MG63 (cell line): ENCODE measurements around the gene KLHDC2. TPM values are rescaled to one million over a fixed set of nuclear protein-coding genes. Genes with fewer than 3 reads are reported as not detected.
A peak's percentile ranks its signal among the peaks of the same experiment; 100 is the strongest.
"Not testable (repeated sequence)": the region's sequence is repeated elsewhere in the genome, so short reads cannot be mapped to it uniquely, and the experiment has no call there.

Experiments used
- DNase-seq: peaks from one replicate; pipeline ENCODE4 v3.0.0-alpha.2; 2020
- H3K27me3 ChIP-seq: fragments of 250-450 bp; sonication (Bioruptor Pico); 2 replicates; pipeline ENCODE4 v1.5.1; 2020; ENCODE audit warnings: mild to moderate bottlenecking, moderate library complexity
- H3K36me3 ChIP-seq: fragments of 250-450 bp; sonication (Bioruptor Pico); 2 replicates; pipeline ENCODE4 v1.5.1; 2020; ENCODE audit warnings: mild to moderate bottlenecking, moderate library complexity
- H3K4me3 ChIP-seq: fragments of 250-450 bp; sonication (Bioruptor Pico); 2 replicates; pipeline ENCODE4 v1.5.1; 2020; ENCODE audit warnings: mild to moderate bottlenecking, moderate library complexity
- H3K9me3 ChIP-seq: fragments of 250-450 bp; sonication (Bioruptor Pico); 2 replicates; pipeline ENCODE4 v1.5.1; 2020; ENCODE audit warnings: mild to moderate bottlenecking, moderate library complexity
- total RNA-seq: library from RNA; depleted of rRNA; stranded (reverse); fragments of >200 nt; shearing (Covaris generic); gene quantifications from 2 replicates; pipeline ENCODE4 v1.2.3, GENCODE V29; 2014; ENCODE audit warnings: low replicate concordance

Gene KLHDC2
- total RNA-seq, 1 experiment from 2014 or later, result 32.0 TPM

GRCh38 chr14:49769581-49770211, 1.7 kb downstream of the KLHDC2 start:
- H3K4me3 ChIP-seq, result peak overlapping the region; percentile 78
- no peaks in the 10 kb centered on the region for H3K9me3 ChIP-seq
- DNase-seq, result no peak
- H3K27me3 ChIP-seq, result no peaks in the 10 kb centered on the region
- peaks cover 4% of the 10 kb centered on the region; the same call in 1 of the 2 replicates for H3K36me3 ChIP-seq

GRCh38 chr14:49770212-49770817, 2.4 kb downstream of the KLHDC2 start:
- Histone ChIP-seq H3K27me3 (no peaks in the 10 kb centered on the region), H3K36me3 (peaks cover 10% of the 10 kb centered on the region; the same call in 1 of the 2 replicates), H3K9me3 (no peaks in the 10 kb centered on the region), H3K4me3 (no peak overlapping the region)
- no peak for DNase-seq

- H3K36me3 ChIP-seq, H3K27me3 ChIP-seq, H3K9me3 ChIP-seq, DNase-seq, H3K4me3 ChIP-seq: not testable (repeated sequence)
Observed at GRCh38 chr14:49771691-49772090, 3.7 kb downstream of the KLHDC2 start.

GRCh38 chr14:49774106-49774505, 6.2 kb downstream of the KLHDC2 start:
- peaks cover 22% of the 10 kb centered on the region for H3K36me3 ChIP-seq
- H3K9me3 ChIP-seq, result no peaks in the 10 kb centered on the region
- H3K27me3 ChIP-seq, result no peaks in the 10 kb centered on the region
- H3K4me3 ChIP-seq, result no peak overlapping the region
- DNase-seq, result peak; percentile 60

- no peaks in the 10 kb centered on the region for H3K9me3 ChIP-seq
- no peaks in the 10 kb centered on the region for H3K27me3 ChIP-seq
- DNase-seq, result no peak
- peaks cover 45% of the 10 kb centered on the region for H3K36me3 ChIP-seq
- no peak overlapping the region for H3K4me3 ChIP-seq
Observed at GRCh38 chr14:49778421-49778820, 10.5 kb downstream of the KLHDC2 start.

- H3K36me3 ChIP-seq, result peaks cover 46% of the 10 kb centered on the region
- H3K9me3 ChIP-seq, H3K27me3 ChIP-seq, DNase-seq, H3K4me3 ChIP-seq: not testable (repeated sequence)
Observed at GRCh38 chr14:49781040-49781439, 13.1 kb downstream of the KLHDC2 start.

GRCh38 chr14:49783394-49784014, 15.6 kb downstream of the KLHDC2 start:
- H3K36me3 ChIP-seq, result peaks cover 51% of the 10 kb centered on the region
- H3K9me3 ChIP-seq, result no peaks in the 10 kb centered on the region
- no peak overlapping the region for H3K4me3 ChIP-seq
- no peaks in the 10 kb centered on the region for H3K27me3 ChIP-seq
- DNase-seq, result no peak

- Histone ChIP-seq H3K4me3 (no peak overlapping the region), H3K36me3 (peaks cover 53% of the 10 kb centered on the region), H3K9me3 (no peaks in the 10 kb centered on the region), H3K27me3 (no peaks in the 10 kb centered on the region)
- DNase-seq, result no peak
Observed at GRCh38 chr14:49786315-49786714, 18.4 kb downstream of the KLHDC2 start.

GRCh38 chr14:49792618-49793017, 24.7 kb downstream of the KLHDC2 start:
- Histone ChIP-seq H3K9me3 (no peaks in the 10 kb centered on the region), H3K4me3 (no peak overlapping the region), H3K27me3 (no peaks in the 10 kb centered on the region), H3K36me3 (peaks cover 37% of the 10 kb centered on the region)
- no peak for DNase-seq

GRCh38 chr14:49796025-49796424, 28.1 kb downstream of the KLHDC2 start:
- Histone ChIP-seq H3K9me3 (no peaks in the 10 kb centered on the region), H3K4me3 (no peak overlapping the region), H3K36me3 (peaks cover 38% of the 10 kb centered on the region), H3K27me3 (no peaks in the 10 kb centered on the region)
- no peak for DNase-seq

- Histone ChIP-seq H3K27me3 (no peaks in the 10 kb centered on the region), H3K9me3 (no peaks in the 10 kb centered on the region), H3K4me3 (no peak overlapping the region), H3K36me3 (peaks cover 39% of the 10 kb centered on the region)
- no peak for DNase-seq
Observed at GRCh38 chr14:49808780-49809179, 40.8 kb downstream of the KLHDC2 start.

- not testable (repeated sequence) for H3K9me3 ChIP-seq, DNase-seq, H3K27me3 ChIP-seq, H3K4me3 ChIP-seq
- H3K36me3 ChIP-seq, result peaks cover 67% of the 10 kb centered on the region
Observed at GRCh38 chr14:49816118-49816517, 48.2 kb downstream of the KLHDC2 start.

GRCh38 chr14:49816844-49817243, 48.9 kb downstream of the KLHDC2 start:
- H3K9me3 ChIP-seq, result peaks cover 5% of the 10 kb centered on the region; the same call in 1 of the 2 replicates
- no peak for DNase-seq
- peaks cover 60% of the 10 kb centered on the region for H3K36me3 ChIP-seq
- H3K27me3 ChIP-seq, result no peaks in the 10 kb centered on the region
- H3K4me3 ChIP-seq, result no peak overlapping the region

- H3K27me3 ChIP-seq, result no peaks in the 10 kb centered on the region
- no peak for DNase-seq
- H3K36me3 ChIP-seq, result peaks cover 52% of the 10 kb centered on the region
- no peak overlapping the region for H3K4me3 ChIP-seq
- H3K9me3 ChIP-seq, result peaks cover 5% of the 10 kb centered on the region; the same call in 1 of the 2 replicates
Observed at GRCh38 chr14:49820176-49820575, 52.2 kb downstream of the KLHDC2 start.

GRCh38 chr14:49828640-49829039, 60.7 kb downstream of the KLHDC2 start:
- no peaks in the 10 kb centered on the region for H3K9me3 ChIP-seq
- DNase-seq, result no peak
- H3K27me3 ChIP-seq, result no peaks in the 10 kb centered on the region
- H3K36me3 ChIP-seq, result peaks cover 60% of the 10 kb centered on the region
- H3K4me3 ChIP-seq, result no peak overlapping the region
